ENCODE results near the gene CHRND. TPM values are rescaled to one million over a fixed set of nuclear protein-coding genes. Genes with fewer than 3 reads are reported as not detected.

CHRND gene
- total and polyA plus RNA-seq, 2 experiments from 2014 or later: 0.10 to 0.11 TPM

DNA sequence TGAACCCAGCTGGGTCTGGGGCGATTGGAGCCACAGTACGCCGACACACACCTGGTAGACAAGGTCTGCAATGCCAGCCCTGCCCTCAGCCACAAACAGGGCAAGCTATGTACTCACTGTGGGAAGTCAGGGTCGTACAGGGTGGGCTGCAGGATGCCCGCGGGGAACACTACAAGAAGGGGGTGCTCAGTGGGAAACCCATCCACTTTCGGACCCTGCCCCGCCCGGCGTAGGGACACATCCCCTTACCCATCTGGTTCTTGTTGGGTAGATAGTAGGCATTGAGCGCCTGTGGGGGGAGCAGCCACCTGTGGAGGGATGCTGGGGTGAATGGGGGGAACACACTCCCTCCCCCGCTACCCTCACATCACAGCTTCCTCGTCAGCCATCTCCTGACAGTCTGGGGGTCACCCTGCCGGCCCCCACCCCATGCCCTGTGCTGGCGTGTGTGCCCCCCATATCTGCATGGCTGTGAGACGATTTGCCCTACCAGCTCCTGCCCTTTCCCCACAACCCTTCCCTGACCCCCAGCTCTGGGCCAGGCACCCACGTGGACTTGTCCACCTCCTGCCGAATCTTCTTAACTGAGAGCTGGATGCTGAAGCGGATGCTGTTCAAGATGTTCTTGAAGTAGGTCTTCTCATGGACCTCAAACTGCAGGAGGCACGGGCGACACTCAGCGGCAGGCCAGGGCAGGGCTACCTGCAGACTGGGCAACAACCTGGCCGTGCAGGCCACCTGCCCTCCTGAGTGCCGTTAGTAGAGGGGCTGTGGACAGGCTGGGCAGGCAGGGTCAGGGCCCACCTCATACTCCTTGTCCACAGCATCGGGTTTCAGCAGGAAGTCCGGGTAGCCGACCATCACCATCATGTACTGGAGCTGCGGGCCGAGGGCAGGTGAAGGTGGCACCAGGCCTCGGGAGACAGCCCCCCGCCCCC lies 43.4 kb upstream of the CHRND start (continued):
- TF ChIP-seq, protein P1, sequence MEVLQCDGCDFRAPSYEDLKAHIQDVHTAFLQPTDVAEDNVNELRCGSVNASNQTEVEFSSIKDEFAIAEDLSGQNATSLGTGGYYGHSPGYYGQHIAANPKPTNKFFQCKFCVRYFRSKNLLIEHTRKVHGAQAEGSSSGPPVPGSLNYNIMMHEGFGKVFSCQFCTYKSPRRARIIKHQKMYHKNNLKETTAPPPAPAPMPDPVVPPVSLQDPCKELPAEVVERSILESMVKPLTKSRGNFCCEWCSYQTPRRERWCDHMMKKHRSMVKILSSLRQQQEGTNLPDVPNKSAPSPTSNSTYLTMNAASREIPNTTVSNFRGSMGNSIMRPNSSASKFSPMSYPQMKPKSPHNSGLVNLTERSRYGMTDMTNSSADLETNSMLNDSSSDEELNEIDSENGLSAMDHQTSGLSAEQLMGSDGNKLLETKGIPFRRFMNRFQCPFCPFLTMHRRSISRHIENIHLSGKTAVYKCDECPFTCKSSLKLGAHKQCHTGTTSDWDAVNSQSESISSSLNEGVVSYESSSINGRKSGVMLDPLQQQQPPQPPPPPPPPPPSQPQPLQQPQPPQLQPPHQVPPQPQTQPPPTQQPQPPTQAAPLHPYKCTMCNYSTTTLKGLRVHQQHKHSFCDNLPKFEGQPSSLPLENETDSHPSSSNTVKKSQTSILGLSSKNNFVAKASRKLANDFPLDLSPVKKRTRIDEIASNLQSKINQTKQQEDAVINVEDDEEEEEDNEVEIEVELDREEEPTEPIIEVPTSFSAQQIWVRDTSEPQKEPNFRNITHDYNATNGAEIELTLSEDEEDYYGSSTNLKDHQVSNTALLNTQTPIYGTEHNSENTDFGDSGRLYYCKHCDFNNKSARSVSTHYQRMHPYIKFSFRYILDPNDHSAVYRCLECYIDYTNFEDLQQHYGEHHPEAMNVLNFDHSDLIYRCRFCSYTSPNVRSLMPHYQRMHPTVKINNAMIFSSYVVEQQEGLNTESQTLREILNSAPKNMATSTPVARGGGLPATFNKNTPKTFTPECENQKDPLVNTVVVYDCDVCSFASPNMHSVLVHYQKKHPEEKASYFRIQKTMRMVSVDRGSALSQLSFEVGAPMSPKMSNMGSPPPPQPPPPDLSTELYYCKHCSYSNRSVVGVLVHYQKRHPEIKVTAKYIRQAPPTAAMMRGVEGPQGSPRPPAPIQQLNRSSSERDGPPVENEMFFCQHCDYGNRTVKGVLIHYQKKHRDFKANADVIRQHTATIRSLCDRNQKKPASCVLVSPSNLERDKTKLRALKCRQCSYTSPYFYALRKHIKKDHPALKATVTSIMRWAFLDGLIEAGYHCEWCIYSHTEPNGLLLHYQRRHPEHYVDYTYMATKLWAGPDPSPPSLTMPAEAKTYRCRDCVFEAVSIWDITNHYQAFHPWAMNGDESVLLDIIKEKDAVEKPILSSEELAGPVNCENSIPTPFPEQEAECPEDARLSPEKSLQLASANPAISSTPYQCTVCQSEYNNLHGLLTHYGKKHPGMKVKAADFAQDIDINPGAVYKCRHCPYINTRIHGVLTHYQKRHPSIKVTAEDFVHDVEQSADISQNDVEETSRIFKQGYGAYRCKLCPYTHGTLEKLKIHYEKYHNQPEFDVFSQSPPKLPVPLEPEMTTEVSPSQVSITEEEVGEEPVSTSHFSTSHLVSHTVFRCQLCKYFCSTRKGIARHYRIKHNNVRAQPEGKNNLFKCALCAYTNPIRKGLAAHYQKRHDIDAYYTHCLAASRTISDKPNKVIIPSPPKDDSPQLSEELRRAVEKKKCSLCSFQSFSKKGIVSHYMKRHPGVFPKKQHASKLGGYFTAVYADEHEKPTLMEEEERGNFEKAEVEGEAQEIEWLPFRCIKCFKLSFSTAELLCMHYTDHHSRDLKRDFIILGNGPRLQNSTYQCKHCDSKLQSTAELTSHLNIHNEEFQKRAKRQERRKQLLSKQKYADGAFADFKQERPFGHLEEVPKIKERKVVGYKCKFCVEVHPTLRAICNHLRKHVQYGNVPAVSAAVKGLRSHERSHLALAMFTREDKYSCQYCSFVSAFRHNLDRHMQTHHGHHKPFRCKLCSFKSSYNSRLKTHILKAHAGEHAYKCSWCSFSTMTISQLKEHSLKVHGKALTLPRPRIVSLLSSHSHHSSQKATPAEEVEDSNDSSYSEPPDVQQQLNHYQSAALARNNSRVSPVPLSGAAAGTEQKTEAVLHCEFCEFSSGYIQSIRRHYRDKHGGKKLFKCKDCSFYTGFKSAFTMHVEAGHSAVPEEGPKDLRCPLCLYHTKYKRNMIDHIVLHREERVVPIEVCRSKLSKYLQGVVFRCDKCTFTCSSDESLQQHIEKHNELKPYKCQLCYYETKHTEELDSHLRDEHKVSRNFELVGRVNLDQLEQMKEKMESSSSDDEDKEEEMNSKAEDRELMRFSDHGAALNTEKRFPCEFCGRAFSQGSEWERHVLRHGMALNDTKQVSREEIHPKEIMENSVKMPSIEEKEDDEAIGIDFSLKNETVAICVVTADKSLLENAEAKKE (CRISPR knock-in tag; IDR thresholded peaks at IDR 0.05): no peak
- no peak for TF ChIP-seq ZNF331 (CRISPR knock-in tag; IDR thresholded peaks at IDR 0.05; ENCODE audit: low read depth)
- no peak for TF ChIP-seq POLR2AphosphoS5 (IDR thresholded peaks at IDR 0.05; ENCODE audit: low read depth)
- TF ChIP-seq, protein P2, sequence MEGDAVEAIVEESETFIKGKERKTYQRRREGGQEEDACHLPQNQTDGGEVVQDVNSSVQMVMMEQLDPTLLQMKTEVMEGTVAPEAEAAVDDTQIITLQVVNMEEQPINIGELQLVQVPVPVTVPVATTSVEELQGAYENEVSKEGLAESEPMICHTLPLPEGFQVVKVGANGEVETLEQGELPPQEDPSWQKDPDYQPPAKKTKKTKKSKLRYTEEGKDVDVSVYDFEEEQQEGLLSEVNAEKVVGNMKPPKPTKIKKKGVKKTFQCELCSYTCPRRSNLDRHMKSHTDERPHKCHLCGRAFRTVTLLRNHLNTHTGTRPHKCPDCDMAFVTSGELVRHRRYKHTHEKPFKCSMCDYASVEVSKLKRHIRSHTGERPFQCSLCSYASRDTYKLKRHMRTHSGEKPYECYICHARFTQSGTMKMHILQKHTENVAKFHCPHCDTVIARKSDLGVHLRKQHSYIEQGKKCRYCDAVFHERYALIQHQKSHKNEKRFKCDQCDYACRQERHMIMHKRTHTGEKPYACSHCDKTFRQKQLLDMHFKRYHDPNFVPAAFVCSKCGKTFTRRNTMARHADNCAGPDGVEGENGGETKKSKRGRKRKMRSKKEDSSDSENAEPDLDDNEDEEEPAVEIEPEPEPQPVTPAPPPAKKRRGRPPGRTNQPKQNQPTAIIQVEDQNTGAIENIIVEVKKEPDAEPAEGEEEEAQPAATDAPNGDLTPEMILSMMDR (conservative IDR thresholded peaks at IDR 0.05; ENCODE audit: low read depth in 2 of 2): no peak
- TF ChIP-seq EZH2 (IDR thresholded peaks at IDR 0.05; ENCODE audit: low read depth, unreplicated experiment): no peak
- no peak for TF ChIP-seq STAT1 (IDR thresholded peaks at IDR 0.05; ENCODE audit: unreplicated experiment)

Measured in GM23338 (cell line).